GM21528 (cell line): Measurements from ENCODE around the gene ABCC9.
"Not testable (repeated sequence)": the region's sequence is repeated elsewhere in the genome, so short reads cannot be mapped to it uniquely, and the experiment has no call there.

Experiments used
- ATAC-seq: cut with Tn5 transposase; IDR thresholded peaks from one replicate; pipeline ENCODE4 v1.9.1; 2021; ENCODE audit warnings: mild to moderate bottlenecking, moderate library complexity; ENCODE audit not compliant: unreplicated experiment, low FRiP score

ABCC9 gene

GRCh38 chr12:21782723-21783122 is 158.5 kb downstream of the ABCC9 start:
- ATAC-seq = not testable (repeated sequence)

GRCh38 chr12:21780786-21781185 is 160.4 kb downstream of the ABCC9 start:
- ATAC-seq = no peak

DNA sequence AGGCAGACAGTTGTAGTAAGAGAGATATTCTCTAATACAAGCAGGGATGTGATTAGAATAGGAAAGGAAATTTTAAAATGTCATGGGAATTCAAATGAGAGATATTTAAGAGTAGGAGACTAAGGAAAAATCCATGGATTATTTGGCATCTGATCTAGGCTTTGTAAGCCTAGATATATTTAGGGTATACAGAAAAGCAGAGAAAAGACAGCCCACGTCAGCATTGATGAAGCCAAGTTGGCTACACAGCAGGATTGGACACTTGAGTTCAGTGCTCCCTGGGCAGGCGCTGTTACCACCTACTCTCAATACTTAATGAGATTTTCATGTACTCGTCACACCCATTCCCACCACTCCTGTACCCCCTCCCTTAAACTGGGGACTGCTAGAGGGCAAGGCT is 165.1 kb downstream of the ABCC9 start:
- ATAC-seq = no peak

DNA sequence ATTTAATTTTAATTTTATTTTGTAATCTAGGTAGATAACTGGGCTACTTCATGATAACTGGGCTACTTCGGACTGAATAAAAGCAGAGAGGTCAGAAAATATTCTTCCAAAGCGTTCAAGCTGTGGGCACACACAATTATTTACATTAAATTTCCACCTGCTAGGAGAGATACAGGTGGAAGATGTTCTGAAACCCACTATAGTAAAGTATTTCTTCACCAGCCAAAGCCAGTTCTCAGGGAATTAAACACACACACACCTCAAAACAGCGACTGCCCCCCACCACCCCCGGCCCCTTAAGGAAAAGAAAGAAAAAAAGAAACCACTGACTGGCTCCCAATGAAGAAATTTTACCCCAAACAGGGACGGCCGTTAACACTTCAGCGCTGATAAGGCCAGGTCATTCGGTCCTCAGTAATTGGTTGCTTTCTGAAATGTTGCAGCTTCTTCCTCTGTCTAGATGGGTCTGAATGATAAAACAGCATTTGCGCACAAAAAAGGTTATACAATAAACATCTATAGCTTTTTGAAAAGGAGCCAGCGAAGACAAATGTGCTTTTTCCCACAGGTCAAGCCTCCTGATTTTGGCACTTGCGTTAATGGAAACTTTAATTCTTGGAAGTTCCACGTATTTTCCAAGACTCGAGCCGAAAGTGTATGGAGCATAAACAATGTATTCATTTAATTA is 165.9 kb downstream of the ABCC9 start:
- ATAC-seq = no peak

DNA sequence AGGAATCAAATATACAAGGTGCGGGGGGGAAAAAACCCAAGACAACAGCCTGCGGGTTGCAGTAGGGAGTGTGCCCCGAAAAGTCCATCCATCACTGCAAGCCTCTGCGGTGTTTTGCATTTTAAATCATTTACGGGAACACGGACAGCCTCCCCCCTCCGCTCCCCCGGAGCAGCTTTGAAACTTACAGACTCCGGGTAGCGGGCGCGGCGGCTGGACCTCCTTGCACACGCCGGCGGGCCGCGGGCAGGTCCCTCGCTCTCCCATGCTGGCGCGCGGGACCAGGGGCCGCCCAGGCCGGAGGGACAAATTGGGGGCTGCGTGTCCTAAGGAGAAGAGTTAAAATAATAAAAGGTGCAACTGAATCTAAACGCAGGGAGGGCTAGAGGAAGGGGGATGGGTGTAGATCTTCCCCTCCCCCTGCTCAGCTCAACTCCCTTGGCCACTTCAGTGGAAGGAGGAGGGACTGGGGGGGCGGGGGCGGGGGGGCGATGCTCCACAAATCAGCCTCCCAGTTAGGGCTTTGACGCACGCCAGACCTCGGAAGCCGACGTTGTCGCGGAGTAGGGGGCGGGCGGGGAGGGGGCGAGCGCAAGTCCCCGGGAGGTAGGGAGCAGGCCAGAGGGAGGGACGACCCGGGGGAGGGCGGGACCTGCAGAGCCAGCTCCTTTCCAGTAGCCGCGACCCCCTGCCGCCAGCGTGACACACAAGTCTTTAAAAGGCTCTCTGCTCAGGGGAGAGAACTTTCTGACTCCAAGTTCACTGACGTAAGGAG is 166.7 kb downstream of the ABCC9 start, which contains the start of gene KCNJ8:
TSS of gene KCNJ8 (minus strand) at position 349 of the 775 bp plus-strand sequence. CDS start 1,090 bp downstream, outside the sequence.
- no peak for ATAC-seq

DNA sequence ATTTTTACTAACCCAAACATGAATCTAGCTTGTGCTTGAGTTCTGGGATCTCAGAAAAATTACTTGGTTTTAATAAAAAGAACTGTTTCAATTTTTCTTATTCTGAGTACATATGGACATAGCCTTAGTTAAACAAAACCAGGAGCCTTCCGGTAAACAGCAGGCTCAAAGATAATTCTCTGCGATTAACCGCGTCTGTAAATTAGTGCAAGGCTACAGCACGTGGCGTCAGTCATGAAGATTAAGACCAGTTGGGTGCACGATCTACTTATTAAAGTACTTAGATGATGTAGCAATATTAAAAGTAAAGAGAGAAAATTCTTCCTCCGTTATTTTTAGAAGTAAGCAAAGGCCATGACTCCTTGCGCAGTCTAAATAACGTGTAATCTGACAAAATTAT is 167.4 kb downstream of the ABCC9 start:
- no peak for ATAC-seq

GRCh38 chr12:21773263-21773741 is 167.9 kb downstream of the ABCC9 start:
- no peak for ATAC-seq

- ATAC-seq = no peak
Observed at GRCh38 chr12:21771311-21771710, 169.9 kb downstream of the ABCC9 start.

- no peak for ATAC-seq
Observed at GRCh38 chr12:21769307-21769706, 171.9 kb downstream of the ABCC9 start.

- no peak for ATAC-seq
Observed at GRCh38 chr12:21766403-21766802, 174.8 kb downstream of the ABCC9 start.

GRCh38 chr12:21764950-21765349 is 176.3 kb downstream of the ABCC9 start:
- no peak for ATAC-seq

GRCh38 chr12:21764065-21764464 is 177.2 kb downstream of the ABCC9 start:
- ATAC-seq = no peak

DNA sequence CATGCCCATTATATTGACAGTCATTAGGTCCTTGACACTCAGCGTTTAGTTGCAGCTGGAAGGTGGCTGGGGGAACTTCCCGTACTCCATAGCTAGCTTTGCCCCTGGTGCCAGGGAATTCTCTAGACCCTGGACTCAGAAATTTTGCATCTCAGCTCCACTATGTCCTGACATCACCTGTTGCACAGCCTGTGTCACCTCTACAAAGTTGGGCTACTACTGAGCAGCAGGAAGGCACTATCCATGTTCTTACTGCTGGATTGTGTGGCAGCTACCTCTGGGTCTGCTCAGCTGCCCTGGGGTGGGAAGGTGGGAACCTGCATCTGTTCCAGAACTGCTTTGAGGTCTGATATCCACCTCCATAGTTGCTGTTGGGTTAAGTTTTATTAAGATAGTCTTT is 177.7 kb downstream of the ABCC9 start:
- no peak for ATAC-seq

- ATAC-seq = no peak
Observed at GRCh38 chr12:21759737-21760136, 181.5 kb downstream of the ABCC9 start.

DNA sequence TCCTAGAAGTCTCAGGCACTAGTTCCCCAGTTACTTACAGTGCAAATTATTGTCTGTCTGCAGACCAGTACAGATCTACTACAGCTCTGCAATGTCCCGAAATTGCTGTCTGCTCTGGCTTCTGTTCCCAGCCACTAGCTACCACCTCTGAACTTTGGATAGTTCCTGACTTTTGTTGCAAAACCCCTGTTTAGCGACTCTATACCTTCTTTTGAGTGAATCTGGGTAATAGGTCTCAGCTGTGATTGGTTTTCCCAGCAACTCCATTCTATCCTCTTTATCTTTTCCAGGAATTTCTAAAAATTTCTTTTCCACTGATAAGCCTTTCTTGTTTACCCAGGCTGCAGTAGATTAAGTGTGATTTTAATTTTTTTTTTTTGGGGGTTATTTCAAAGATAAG is 183.5 kb downstream of the ABCC9 start:
- no peak for ATAC-seq

DNA sequence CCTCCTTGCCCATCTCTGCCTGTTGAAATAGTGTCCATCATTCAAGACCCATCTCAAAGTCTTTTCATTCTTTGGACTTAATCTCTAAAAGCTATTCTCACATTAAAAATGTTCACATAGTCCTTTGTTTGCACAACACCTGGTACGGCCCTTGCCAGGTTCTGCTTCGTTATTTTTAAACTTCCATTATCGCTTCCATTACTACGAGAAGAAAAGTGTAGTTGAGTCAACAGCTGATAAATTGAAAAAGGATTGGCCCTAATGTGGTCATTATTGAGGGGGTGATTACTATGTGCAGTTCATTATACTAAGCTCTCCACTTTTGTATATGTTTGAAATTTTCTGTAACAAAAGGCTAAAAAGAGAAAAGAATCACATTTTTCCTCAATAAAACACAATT is 184.5 kb downstream of the ABCC9 start:
- no peak for ATAC-seq

DNA sequence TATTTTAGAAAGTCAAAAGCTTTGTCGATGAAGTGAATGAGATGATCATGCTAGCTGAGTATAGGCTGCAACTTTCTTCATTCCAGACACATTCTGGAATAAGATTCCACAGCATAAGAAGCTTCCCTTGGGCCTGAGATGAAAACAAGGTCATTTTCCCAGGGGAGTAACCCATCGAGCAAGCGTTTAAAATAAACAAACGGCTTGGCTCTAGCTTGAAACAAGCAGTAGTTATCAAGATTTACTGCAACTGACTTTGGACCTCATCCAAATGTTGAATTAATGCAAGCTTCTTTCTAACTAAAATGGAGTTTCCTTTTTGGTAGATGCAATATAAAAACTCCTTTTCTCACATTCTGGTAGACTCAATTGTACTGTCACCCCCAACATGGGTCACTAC is 189.7 kb downstream of the ABCC9 start:
- no peak for ATAC-seq
